GM12864 (cell line): Measurements from ENCODE around the gene ROPN1L.
"Not testable (repeated sequence)": the region's sequence is repeated elsewhere in the genome, so short reads cannot be mapped to it uniquely, and the experiment has no call there.

Experiments used
- DNase-seq: peaks from one replicate; pipeline ENCODE4 v3.0.0-alpha.2; 2011; ENCODE audit warnings: low read depth
- H3K4me3 ChIP-seq: 2 replicates; pipeline ENCODE4 v1.5.1; 2011; ENCODE audit warnings: mild to moderate bottlenecking, low read depth, low read length, control low read depth
- CTCF ChIP-seq: IDR thresholded peaks from 2 replicates; pipeline ENCODE4 v1.5.1; 2011; ENCODE audit warnings: low read depth, mild to moderate bottlenecking, moderate library complexity, low read length, control low read depth, inconsistent platforms; ENCODE audit errors: missing control alignments

ROPN1L gene

GRCh38 chr5:10493884-10494283, 52.2 kb downstream of the ROPN1L start:
- no peak overlapping the region for H3K4me3 ChIP-seq
- TF ChIP-seq CTCF = no peak
- DNase-seq = no peak

GRCh38 chr5:10494497-10494896, 52.8 kb downstream of the ROPN1L start:
- H3K4me3 ChIP-seq, DNase-seq: not testable (repeated sequence)

GRCh38 chr5:10497554-10497953, 55.9 kb downstream of the ROPN1L start:
- no peak for DNase-seq
- TF ChIP-seq CTCF = no peak
- H3K4me3 ChIP-seq = no peak overlapping the region

GRCh38 chr5:10498350-10498749, 56.7 kb downstream of the ROPN1L start:
- DNase-seq = no peak
- TF ChIP-seq CTCF = no peak
- H3K4me3 ChIP-seq = no peak overlapping the region

GRCh38 chr5:10499066-10499465, 57.4 kb downstream of the ROPN1L start:
- no peak for TF ChIP-seq CTCF
- no peak for DNase-seq
- H3K4me3 ChIP-seq = no peak overlapping the region

- no peak for TF ChIP-seq CTCF
- no peak for DNase-seq
- no peak overlapping the region for H3K4me3 ChIP-seq
Measured at GRCh38 chr5:10499776-10500175, 58.1 kb downstream of the ROPN1L start.

GRCh38 chr5:10500669-10501068, 59.0 kb downstream of the ROPN1L start:
- no peak for TF ChIP-seq CTCF

More at GRCh38 chr5:10500669-10501068, 59.0 kb downstream of the ROPN1L start:
- H3K4me3 ChIP-seq = no peak overlapping the region
- DNase-seq = no peak
